HG02588 (cell line): ENCODE measurements around the gene RNF157.

ENCODE experiments used
- ATAC-seq: cut with Tn5 transposase; IDR thresholded peaks from one replicate; pipeline ENCODE4 v1.9.1; 2021; ENCODE audit warnings: mild to moderate bottlenecking, moderate library complexity; ENCODE audit not compliant: unreplicated experiment

RNF157 gene

GRCh38 chr17:76102944-76103273 lies 137.4 kb downstream of the RNF157 start:
- ATAC-seq, result no peak

GRCh38 chr17:76097716-76098295 lies 142.5 kb downstream of the RNF157 start:
- ATAC-seq, result no peak

GRCh38 chr17:76095943-76096342 lies 144.3 kb downstream of the RNF157 start:
- ATAC-seq, result no peak

- no peak for ATAC-seq
Measured at GRCh38 chr17:76094046-76094445, 146.2 kb downstream of the RNF157 start.

- ATAC-seq, result no peak
Measured at GRCh38 chr17:76092526-76093413, 147.5 kb downstream of the RNF157 start.
